Endodermal cell (in vitro differentiated cells): ENCODE measurements around the gene FEM1A. TPM values are rescaled to one million over a fixed set of nuclear protein-coding genes. Genes with fewer than 3 reads are reported as not detected.
"Not testable (repeated sequence)": the region's sequence is repeated elsewhere in the genome, so short reads cannot be mapped to it uniquely, and the experiment has no call there.

ENCODE experiments used
- DNase-seq: peaks from one replicate; pipeline ENCODE4 v3.0.0-alpha.2; 2017
- H3K27ac ChIP-seq: 2 replicates; pipeline ENCODE4 v1.5.1; 2013; ENCODE audit warnings: mild to moderate bottlenecking, low read depth, low read length, moderate library complexity
- H3K27me3 ChIP-seq: 2 replicates; pipeline ENCODE4 v1.6.1; 2013; ENCODE audit warnings: mild to moderate bottlenecking, low read length, moderate library complexity; ENCODE audit not compliant: insufficient read depth, control insufficient read depth, poor library complexity, severe bottlenecking
- H3K36me3 ChIP-seq: 2 replicates; pipeline ENCODE4 v1.7.0; 2013; ENCODE audit warnings: mild to moderate bottlenecking, low read length, moderate library complexity; ENCODE audit not compliant: control insufficient read depth, insufficient read depth
- H3K4me1 ChIP-seq: one replicate; pipeline ENCODE4 v1.7.0; 2013; ENCODE audit warnings: low read length; ENCODE audit not compliant: control insufficient read depth, insufficient read depth
- H3K4me3 ChIP-seq: 2 replicates; pipeline ENCODE4 v1.5.1; 2013; ENCODE audit warnings: mild to moderate bottlenecking, low read length, moderate library complexity
- H3K9ac ChIP-seq: 2 replicates; pipeline ENCODE4 v1.6.1; 2013; ENCODE audit warnings: mild to moderate bottlenecking, low read length, moderate library complexity; ENCODE audit not compliant: poor library complexity, severe bottlenecking; ENCODE audit errors: extremely low read depth
- H3K9me3 ChIP-seq: 2 replicates; pipeline ENCODE4 v1.6.1; 2013; ENCODE audit warnings: mild to moderate bottlenecking, low read length, moderate library complexity; ENCODE audit not compliant: control insufficient read depth
- H3K27ac Mint-ChIP-seq: 2 replicates; pipeline ENCODE4 v1.8.0; 2020; ENCODE audit warnings: mixed read lengths
- H3K27me3 Mint-ChIP-seq: 2 replicates; pipeline ENCODE4 v1.8.0; 2021; ENCODE audit warnings: mild to moderate bottlenecking, mixed read lengths; ENCODE audit not compliant: insufficient read depth
- H3K36me3 Mint-ChIP-seq: 2 replicates; pipeline ENCODE4 v1.8.0; 2020; ENCODE audit warnings: low read depth, mixed read lengths
- H3K4me1 Mint-ChIP-seq: 2 replicates; pipeline ENCODE4 v1.8.0; 2020; ENCODE audit warnings: mixed read lengths
- H3K4me3 Mint-ChIP-seq: 2 replicates; pipeline ENCODE4 v1.8.0; 2020; ENCODE audit warnings: mild to moderate bottlenecking, moderate library complexity, mixed read lengths
- H3K9me3 Mint-ChIP-seq: 2 replicates; pipeline ENCODE4 v1.8.0; 2020; ENCODE audit warnings: mild to moderate bottlenecking, mixed read lengths
- WGBS, 2 experiments: methylation state at CpG; one replicate each; pipeline versions ENCODE4 v1.1.5 to v1.1.7; 2013; ENCODE audit warnings: missing lambda C conversion rate in 2 of 2, mixed read lengths in 1 of 2; ENCODE audit not compliant: insufficient coverage in 1 of 2, insufficient read length in 1 of 2; 5-methylcytosine and 5-hydroxymethylcytosine counted together
- total RNA-seq, 2 donors: library from RNA; stranded (reverse); fragmentation: NEBNext Ultra II Directional in 1 of 2; extraction: Animal tissue kit (Norgen Biotek cat#: 25700) in 1 of 2; gene quantifications; 2 replicates in 1 of 2; 3 replicates in 1 of 2; pipeline ENCODE4 v1.2.1, GENCODE V29; 2021
- TF ChIP-seq, protein P1 (sequence below): fragments of 200-600 bp; sonication (generic); conservative IDR thresholded peaks from 2 replicates; pipeline ENCODE4 v1.5.0; 2021; ENCODE audit warnings: antibody characterized with exemption, mild to moderate bottlenecking

FEM1A gene
- total RNA-seq, 2 donors from 2014 or later: 15.8 to 16.0 TPM

DNA sequence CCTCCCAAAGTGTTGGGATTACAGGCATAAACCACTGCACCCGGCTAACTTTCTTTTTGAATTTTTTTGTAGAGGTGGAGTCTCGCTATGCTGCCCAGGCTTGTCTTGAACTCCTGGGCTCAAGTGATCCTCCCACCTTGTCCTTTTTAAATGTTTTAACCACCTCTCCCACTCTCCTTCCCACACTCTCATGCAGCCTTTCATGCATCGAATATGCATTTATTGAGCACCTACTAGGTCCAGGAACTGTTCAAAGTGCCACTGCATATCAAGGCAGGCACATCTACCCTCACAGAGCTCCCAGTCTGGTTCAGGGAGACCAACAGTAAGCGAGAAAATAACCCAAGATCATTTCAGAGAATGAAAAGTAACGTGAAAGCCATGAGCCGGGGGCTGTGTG is 38.8 kb downstream of the FEM1A start:
- H3K36me3 Mint-ChIP-seq: no peaks in the 10 kb centered on the region
- TF ChIP-seq, protein P1, sequence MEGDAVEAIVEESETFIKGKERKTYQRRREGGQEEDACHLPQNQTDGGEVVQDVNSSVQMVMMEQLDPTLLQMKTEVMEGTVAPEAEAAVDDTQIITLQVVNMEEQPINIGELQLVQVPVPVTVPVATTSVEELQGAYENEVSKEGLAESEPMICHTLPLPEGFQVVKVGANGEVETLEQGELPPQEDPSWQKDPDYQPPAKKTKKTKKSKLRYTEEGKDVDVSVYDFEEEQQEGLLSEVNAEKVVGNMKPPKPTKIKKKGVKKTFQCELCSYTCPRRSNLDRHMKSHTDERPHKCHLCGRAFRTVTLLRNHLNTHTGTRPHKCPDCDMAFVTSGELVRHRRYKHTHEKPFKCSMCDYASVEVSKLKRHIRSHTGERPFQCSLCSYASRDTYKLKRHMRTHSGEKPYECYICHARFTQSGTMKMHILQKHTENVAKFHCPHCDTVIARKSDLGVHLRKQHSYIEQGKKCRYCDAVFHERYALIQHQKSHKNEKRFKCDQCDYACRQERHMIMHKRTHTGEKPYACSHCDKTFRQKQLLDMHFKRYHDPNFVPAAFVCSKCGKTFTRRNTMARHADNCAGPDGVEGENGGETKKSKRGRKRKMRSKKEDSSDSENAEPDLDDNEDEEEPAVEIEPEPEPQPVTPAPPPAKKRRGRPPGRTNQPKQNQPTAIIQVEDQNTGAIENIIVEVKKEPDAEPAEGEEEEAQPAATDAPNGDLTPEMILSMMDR: no peak
- no peak overlapping the region for H3K4me3 ChIP-seq

GRCh38 chr19:4830768-4831265 is 39.3 kb downstream of the FEM1A start:
- TF ChIP-seq, protein P1: no peak
- H3K27ac ChIP-seq: no peak overlapping the region
- H3K27me3 Mint-ChIP-seq: peaks cover 19% of the 10 kb centered on the region
- no peaks in the 10 kb centered on the region for H3K36me3 ChIP-seq
- H3K36me3 Mint-ChIP-seq: no peaks in the 10 kb centered on the region
- H3K9me3 ChIP-seq: no peaks in the 10 kb centered on the region
- peak overlapping the region; percentile 79 for H3K4me3 ChIP-seq
- H3K9me3 Mint-ChIP-seq: peaks cover 4% of the 10 kb centered on the region
- no peak for DNase-seq
- peak overlapping the region; percentile 49 for H3K9ac ChIP-seq
- H3K4me3 Mint-ChIP-seq: peak overlapping the region; percentile 52
- H3K27ac Mint-ChIP-seq: no peak overlapping the region
- 86 to 100% methylated on average over 2 to 6 of the region's 6 CpGs for WGBS, 2 experiments
- peaks cover 9% of the 10 kb centered on the region for H3K27me3 ChIP-seq
- no peaks in the 10 kb centered on the region for H3K4me1 Mint-ChIP-seq
- H3K4me1 ChIP-seq: no peaks in the 10 kb centered on the region

More for the DNA sequence above, 38.8 kb downstream of the FEM1A start:
- H3K4me3 Mint-ChIP-seq: peak overlapping the region; percentile 52
- H3K27me3 ChIP-seq: peaks cover 9% of the 10 kb centered on the region
- peaks cover 19% of the 10 kb centered on the region for H3K27me3 Mint-ChIP-seq
- no peaks in the 10 kb centered on the region for H3K4me1 Mint-ChIP-seq
- H3K9ac ChIP-seq: no peak overlapping the region
- H3K27ac Mint-ChIP-seq: no peak overlapping the region
- no peak overlapping the region for H3K27ac ChIP-seq
- H3K4me1 ChIP-seq: no peaks in the 10 kb centered on the region
- no peaks in the 10 kb centered on the region for H3K36me3 ChIP-seq
- peaks cover 4% of the 10 kb centered on the region for H3K9me3 Mint-ChIP-seq
- H3K9me3 ChIP-seq: no peaks in the 10 kb centered on the region
- DNase-seq: no peak
- 91 to 100% methylated on average over 1 to 6 of the region's 6 CpGs for WGBS, 2 experiments

- no peak within 1 kb of the TSS for H3K27ac Mint-ChIP-seq
Measured at GRCh38 chr19:4831304-4831978, 39.9 kb downstream of the FEM1A start, which contains the start of gene TICAM1. Gene TICAM1 (minus strand): TSS chr19:4831712. CDS start chr19:4818377, 13,335 bp downstream.

GRCh38 chr19:4831979-4832340 is 40.4 kb downstream of the FEM1A start:
- WGBS, 2 experiments: 87 to 92% methylated on average over 6 to 9 of the region's 9 CpGs
- H3K9me3 ChIP-seq, H3K27ac ChIP-seq, H3K36me3 Mint-ChIP-seq, H3K27ac Mint-ChIP-seq, H3K4me1 Mint-ChIP-seq, H3K36me3 ChIP-seq, H3K4me1 ChIP-seq, H3K27me3 ChIP-seq, H3K9me3 Mint-ChIP-seq, DNase-seq: not testable (repeated sequence)
- peak overlapping the region; percentile 52 for H3K4me3 Mint-ChIP-seq
- H3K27me3 Mint-ChIP-seq: peaks cover 19% of the 10 kb centered on the region
- Histone ChIP-seq H3K9ac (peak overlapping the region; percentile 49), H3K4me3 (peak overlapping the region; percentile 79)

More at GRCh38 chr19:4831304-4831978, 39.9 kb downstream of the FEM1A start, which contains the start of gene TICAM1:
- H3K4me1 ChIP-seq: no peaks in the 10 kb centered on the region
- DNase-seq: peak; percentile 59
- Mint-ChIP-seq H3K4me1 (no peaks in the 10 kb centered on the region), H3K4me3 (peak within 1 kb of the TSS; percentile 52), H3K9me3 (peaks cover 4% of the 10 kb centered on the region), H3K36me3 (no peaks in the 10 kb centered on the region), H3K27me3 (peaks cover 19% of the 10 kb centered on the region)
- peaks cover 9% of the 10 kb centered on the region for H3K27me3 ChIP-seq
- no peak within 1 kb of the TSS for H3K27ac ChIP-seq
- H3K9me3 ChIP-seq: no peaks in the 10 kb centered on the region
- WGBS, 2 experiments: 14 to 17% methylated on average over 18 to 52 of the region's 52 CpGs
- peak within 1 kb of the TSS; percentile 79 for H3K4me3 ChIP-seq
- TF ChIP-seq, protein P1: peak; percentile 19
- H3K36me3 ChIP-seq: no peaks in the 10 kb centered on the region
- H3K9ac ChIP-seq: peak within 1 kb of the TSS; percentile 49
